HG02981 (cell line): Measurements from ENCODE around the gene CPPED1.
"Not testable (repeated sequence)": the region's sequence is repeated elsewhere in the genome, so short reads cannot be mapped to it uniquely, and the experiment has no call there.

Experiments used
- ATAC-seq: cut with Tn5 transposase; IDR thresholded peaks from one replicate; pipeline ENCODE4 v1.9.1; 2021; ENCODE audit warnings: mild to moderate bottlenecking, moderate library complexity; ENCODE audit not compliant: unreplicated experiment

CPPED1 gene, protein sequence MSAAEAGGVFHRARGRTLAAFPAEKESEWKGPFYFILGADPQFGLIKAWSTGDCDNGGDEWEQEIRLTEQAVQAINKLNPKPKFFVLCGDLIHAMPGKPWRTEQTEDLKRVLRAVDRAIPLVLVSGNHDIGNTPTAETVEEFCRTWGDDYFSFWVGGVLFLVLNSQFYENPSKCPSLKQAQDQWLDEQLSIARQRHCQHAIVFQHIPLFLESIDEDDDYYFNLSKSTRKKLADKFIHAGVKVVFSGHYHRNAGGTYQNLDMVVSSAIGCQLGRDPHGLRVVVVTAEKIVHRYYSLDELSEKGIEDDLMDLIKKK

GRCh38 chr16:12803203-12804093, at the start of gene CPPED1:
CPPED1 (minus strand) TSS chr16:12803887; CDS start chr16:12803776, 111 bp downstream.
- peak; percentile 81 for ATAC-seq

GRCh38 chr16:12850186-12850585, 46.5 kb upstream of the CPPED1 start:
- no peak for ATAC-seq

DNA sequence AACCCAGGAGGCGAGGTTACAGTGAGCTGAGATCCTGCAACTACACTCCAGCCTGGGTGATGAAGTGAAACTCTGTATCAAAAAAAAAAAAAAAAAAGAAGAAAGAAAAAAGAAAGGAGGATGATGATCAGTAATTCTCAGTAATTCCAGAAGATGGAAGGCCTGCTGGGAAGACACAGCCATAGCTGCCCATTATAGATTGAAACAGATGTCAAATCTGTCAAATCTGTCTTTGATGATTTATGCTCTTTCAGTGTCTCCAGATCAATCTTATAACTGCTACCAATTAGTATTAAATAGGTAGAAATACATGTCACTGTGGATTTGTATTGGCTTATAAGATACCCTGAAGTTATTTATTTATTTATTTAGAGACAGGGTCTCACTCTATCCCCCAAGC, 42.9 kb upstream of the CPPED1 start:
- no peak for ATAC-seq

GRCh38 chr16:12845282-12845681, 41.6 kb upstream of the CPPED1 start:
- ATAC-seq, result no peak

DNA sequence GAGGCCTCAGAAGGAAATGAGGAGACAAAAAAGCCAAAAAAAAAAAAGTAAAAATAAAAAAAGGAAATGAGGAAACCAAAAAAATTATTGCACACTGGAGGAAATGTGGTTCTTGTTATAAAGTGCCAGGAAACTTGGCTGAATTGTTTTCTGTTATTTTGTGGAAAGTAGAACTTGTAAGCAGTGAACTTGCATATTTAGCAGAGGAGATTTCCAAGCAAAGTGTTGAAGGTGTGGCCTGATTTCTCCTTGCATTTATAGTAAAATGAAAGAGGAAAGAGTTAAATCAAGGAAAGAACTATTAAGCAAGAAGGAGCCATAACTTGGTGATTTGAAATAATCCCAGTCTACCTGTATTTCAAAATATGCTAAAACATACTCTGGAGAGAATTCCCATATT, 34.1 kb upstream of the CPPED1 start:
- no peak for ATAC-seq

GRCh38 chr16:12837291-12837690, 33.6 kb upstream of the CPPED1 start:
- no peak for ATAC-seq

DNA sequence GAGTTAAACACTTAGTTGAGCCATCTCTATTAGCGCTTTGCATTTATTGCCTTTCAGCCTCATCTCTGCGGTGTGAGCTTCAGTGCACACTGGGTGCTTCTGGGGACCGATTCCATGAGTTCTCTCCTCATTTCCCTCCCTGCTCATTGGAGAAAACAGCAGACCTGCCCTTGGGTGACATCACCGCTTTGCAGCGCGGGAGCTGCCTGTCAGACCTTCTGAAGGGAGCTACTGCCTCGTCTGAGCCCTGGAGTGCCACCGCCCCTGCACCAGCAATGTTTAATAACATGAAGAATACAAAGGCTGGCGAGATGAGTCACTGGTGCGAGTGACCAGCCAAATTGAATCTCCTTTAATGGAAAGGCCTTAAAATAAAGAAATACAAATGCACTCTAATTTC, 30.2 kb upstream of the CPPED1 start:
- no peak for ATAC-seq

DNA sequence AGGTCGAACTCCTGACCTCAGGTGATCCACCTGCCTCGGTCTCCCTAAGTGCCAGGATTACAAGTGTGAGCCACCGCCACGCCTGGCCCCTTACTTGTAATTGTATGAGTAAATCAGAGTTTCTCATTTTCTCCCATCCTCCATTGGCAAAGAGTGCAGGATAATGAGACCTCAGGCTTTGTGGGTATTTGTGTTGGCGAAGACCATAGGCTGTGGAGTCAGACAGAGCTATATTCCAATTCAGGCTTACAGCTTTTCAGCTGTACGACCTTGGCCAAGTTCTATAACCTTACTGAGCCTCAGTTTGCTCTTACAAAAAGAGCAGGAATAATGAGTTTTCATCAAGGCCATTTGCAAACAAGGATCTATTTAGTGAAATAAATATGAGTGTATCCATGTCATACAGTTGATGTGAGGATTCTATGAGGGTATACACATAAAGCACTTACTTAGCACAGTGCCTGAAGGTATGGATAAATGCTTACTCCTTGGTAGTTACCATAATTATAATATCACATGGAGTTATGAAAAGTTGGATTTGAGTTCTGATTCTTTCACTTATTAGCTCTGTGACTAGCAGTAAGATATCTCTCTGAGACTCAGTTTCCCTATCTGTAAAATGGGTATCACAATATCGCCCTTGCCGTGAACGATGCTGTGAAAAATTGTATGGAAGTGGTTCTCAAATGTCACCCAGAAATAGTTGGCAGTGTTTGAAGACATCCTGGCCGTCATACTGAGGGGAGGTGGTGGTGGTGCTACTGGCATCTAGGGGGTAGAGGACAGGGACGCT, 25.6 kb upstream of the CPPED1 start:
- no peak for ATAC-seq

GRCh38 chr16:12828206-12828605, 24.5 kb upstream of the CPPED1 start:
- no peak for ATAC-seq

DNA sequence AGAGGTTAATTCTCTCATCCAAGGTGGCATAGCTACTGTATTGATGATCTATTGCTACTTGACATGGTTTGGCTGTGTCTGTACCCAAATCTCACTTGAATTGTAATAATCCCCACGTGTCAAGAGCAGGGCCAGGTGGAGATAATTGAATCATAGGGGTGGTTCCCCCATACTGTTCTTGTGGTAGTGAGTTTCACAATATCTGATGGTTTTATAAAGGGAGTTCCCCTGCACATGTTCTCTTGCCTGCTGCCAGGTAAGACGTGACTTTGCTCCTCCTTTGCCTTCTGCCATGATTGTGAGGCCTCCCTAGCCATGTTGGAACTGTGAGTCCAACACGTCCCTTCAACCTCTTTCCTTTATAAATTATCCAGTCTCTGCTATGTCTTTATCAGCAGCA, 22.9 kb upstream of the CPPED1 start:
- no peak for ATAC-seq

GRCh38 chr16:12819126-12820117, 15.7 kb upstream of the CPPED1 start:
- no peak for ATAC-seq

GRCh38 chr16:12818326-12818725, 14.6 kb upstream of the CPPED1 start:
- ATAC-seq, result no peak

- not testable (repeated sequence) for ATAC-seq
Observed at GRCh38 chr16:12816791-12817214, 13.1 kb upstream of the CPPED1 start.

DNA sequence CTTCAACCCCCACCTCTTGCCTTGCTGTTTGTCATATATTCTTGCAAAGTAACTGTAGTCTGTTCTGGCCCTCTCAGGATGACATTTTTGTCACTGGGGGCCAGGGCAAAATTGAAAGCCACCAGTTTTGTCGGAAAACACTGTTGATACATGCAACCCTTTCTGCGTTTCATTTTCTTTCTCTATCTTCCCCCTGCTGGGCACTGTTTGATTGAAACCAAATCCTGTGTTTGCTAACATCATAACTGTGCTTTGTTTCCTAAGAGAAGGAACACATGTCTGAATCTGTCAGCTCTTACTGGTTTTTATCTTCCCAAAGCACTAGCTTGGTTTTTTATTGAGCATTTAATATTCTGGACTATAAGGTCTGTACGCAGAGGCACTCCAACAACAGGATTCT, 11.7 kb upstream of the CPPED1 start:
- ATAC-seq, result no peak

DNA sequence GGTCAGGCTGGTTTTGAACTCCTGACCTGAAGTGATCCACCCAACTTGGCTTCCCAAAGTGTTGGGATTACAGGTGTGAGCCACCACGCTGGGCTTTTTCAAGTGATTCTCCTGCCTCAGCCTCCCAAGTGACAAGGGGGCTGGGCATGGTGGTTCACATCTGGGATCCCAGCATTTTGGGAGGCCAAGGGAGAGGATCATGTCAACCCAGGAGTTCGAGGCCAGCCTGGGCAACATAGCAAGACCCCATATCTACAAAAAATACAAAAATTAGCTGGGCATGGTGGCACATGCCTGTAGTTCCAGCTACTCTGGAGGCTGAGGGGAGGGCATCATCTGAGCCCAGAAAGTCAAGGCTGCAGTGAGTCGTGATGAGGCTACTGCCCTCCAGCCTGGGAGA, 10.0 kb upstream of the CPPED1 start:
- ATAC-seq, result not testable (repeated sequence)

DNA sequence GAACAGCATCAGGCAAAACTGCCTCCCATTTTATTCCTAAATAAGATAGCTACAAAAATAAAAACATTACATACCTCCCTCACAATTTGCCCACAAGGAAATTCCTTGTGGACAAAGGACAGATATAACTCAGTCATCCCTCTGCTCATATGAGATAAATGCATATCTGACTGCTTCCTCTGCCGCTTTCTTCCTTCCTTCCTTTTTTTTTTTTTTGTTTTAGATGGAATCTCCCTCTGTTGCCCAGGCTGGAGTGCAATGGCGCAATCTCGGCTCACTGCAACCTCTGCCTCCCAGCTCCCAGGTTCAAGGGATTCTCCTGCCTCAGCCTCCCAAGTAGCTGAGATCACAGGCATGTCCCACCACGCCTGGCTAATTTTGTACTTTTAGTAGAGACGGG, 9.6 kb upstream of the CPPED1 start:
- ATAC-seq, result not testable (repeated sequence)

GRCh38 chr16:12811441-12812383, 8.0 kb upstream of the CPPED1 start:
- ATAC-seq, result no peak

- no peak for ATAC-seq
Observed at GRCh38 chr16:12805066-12805465, 1.4 kb upstream of the CPPED1 start.

DNA sequence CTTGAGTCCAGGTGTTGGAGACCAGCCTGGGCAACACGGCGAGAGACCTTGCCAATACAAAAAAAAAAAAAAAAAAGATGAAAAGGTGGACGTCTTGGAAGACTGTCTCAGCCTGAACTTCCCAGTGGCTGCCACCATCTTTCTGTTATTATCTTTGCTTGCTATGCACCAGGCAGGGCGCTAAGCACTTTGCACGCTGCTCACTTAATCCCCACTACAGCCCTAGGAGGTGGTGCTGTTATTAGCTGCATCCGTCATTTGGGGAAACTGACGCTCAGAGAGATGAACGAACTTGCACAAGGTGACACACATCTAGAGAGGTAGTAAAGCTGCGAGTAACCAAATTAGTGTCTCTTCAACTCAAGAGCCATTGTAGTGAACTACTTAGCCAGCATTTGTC, 708 bp upstream of the CPPED1 start:
- ATAC-seq, result no peak
